Non-pigmented ciliary epithelial cell (primary cell): ENCODE results near the gene STK32B.

Experiments used
- DNase-seq: peaks from one replicate; pipeline ENCODE4 v3.0.0-alpha.2; 2010; ENCODE audit warnings: low read depth

STK32B gene

DNA sequence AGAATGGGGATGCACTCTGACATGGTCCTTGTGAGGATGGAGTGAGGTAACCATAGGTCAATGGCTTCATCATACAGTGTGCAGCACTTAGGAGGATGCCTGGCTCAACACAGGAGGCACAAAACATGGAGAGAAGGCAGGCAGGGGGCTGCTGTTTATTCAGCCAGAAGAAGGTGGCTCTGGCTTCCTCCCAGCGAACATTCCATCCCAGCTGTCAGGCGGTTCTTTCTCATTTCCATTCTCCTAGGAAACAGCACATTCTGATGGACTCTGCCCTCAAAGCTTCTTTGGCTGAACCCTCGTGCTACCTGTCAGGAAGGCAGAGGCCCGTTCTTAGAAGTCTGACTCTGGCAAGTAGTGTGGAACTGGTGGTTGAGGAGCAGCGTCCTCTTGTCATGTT, 18.6 kb downstream of the STK32B start:
- DNase-seq: no peak

- no peak for DNase-seq
Observed at GRCh38 chr4:5072948-5073347, 21.7 kb downstream of the STK32B start.

GRCh38 chr4:5078009-5078408, 26.7 kb downstream of the STK32B start:
- no peak for DNase-seq

GRCh38 chr4:5079581-5079980, 28.3 kb downstream of the STK32B start:
- DNase-seq: no peak

DNA sequence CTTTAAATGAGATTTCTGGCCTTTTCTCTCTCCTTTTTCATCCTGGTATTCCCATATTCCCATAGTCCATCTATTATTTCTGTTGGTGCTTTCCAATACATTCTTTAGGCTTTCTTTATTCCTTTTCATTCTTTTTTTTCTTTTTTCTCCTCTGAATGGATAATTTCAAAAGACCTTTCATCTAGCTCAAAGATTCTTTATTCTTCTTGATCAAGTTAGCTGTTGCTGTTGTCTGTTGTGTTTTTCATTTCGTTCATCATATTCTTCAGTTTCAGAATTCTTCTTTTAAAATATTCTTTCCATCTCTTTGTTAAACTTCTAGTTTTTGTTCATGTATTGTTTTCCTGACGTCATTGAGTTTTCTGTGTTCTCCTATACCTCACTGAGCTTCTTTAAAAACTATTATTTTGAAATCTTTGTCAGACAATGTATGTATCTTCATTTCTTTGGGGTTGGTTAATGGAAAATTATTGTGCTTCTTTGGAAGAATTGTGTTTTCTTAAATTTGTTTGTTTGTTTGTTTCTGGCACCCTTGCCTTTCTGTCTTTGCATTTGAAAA, 30.2 kb downstream of the STK32B start:
- no peak for DNase-seq

DNA sequence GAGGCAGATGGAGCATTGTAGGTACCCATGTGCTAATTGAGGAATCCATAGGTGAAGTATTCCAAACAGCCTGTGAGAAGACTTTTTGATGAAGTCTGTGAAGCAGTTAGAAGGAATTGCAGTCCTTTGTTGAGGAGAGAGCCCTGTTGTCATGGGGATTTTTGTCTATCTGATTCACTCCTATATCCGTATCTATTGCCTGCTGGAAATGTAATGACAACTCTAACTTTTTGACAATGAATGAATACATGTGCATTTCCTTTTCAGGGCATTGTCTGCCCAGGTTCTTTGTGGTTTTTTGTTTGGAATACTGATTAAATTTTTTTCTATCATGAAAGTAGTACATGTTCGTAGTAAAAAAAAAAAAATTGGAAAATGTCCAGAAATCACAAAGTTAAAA, 31.1 kb downstream of the STK32B start:
- no peak for DNase-seq

GRCh38 chr4:5084911-5085475, 33.7 kb downstream of the STK32B start:
- no peak for DNase-seq

DNA sequence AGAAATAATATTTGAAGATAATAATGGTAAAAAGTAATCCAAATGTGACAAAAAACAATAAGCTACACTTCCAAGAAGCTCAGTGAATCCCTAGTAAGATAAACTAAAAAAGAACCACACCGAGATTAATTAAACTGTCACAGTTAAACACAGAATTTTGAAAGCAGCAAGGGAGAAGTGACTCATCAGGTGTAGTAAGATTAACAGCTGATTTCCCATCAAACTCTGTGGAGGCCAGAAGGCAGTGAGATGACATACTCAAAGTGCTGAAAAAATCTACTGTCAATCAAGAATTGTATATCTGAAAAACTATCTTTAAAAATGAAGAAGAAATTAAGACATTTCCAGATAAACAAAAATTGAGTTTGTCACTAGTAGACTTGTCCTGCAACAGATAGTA, 35.3 kb downstream of the STK32B start:
- no peak for DNase-seq

DNA sequence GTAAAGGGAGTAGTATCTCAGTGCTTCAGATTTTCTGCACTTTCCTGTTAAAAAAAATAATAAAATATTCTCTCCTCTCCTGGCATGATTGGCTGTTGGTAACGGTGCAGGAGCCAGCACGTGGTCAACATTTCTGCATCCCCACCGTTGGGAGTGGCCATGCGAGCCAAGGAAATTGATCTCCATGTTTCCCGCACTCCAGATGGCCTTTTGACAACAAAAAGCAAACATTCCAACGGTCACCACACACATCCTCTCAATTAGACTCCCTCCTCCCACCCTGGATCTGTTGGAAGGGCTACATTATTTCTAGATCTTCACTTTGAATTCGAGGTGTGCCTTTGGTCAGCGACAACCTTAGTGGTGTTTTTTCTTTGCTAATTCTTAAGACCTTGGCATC, 45.0 kb downstream of the STK32B start:
- no peak for DNase-seq

- no peak for DNase-seq
Observed at GRCh38 chr4:5098176-5098575, 46.9 kb downstream of the STK32B start.

- DNase-seq: no peak
Observed at GRCh38 chr4:5100336-5100735, 49.1 kb downstream of the STK32B start.

GRCh38 chr4:5100986-5101385, 49.7 kb downstream of the STK32B start:
- no peak for DNase-seq

- no peak for DNase-seq
Observed at GRCh38 chr4:5101571-5101970, 50.3 kb downstream of the STK32B start.

GRCh38 chr4:5110901-5111300, 59.6 kb downstream of the STK32B start:
- DNase-seq: no peak

- DNase-seq: no peak
Observed at GRCh38 chr4:5112333-5113095, 61.2 kb downstream of the STK32B start.

GRCh38 chr4:5114950-5115349, 63.7 kb downstream of the STK32B start:
- no peak for DNase-seq

GRCh38 chr4:5118091-5118786, 67.0 kb downstream of the STK32B start:
- no peak for DNase-seq

DNA sequence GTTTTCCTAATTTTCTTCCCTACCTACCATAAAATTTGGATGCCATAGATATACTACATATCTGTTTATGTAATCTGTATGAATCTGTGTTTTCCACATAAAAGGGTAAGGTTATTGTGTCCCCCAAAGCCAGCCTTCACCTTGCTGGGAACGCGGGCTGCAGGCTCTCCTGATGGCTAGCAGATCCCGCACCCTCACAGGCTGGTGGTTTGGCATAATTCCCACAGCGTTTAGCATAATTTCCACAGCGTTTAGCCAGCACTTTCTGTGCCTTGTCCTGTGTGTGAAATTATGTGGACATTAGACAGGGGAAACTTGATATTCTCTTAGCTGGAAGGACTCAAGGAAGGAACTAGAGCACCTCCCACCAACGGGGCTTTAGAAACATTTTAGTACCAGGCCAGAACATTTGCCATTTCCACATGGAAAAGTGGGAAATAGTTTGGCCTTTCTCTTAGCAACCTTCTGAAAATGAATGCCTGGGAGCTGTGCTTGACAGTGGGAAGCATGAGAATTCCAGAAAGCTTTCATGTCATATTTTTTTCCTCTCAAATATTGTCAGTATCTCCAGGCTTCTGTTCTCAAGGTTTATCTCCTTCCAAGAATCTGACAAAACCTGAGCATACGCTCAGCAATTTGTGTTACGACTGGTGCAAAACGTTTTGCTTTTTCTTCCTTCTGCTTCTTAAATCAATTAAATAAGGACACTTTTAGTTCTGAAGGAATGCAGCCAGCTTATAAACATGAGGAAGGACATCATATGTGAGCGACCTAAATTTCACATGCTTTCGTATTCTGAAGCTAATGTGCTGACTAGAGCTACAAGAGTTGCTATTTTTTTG, 67.9 kb downstream of the STK32B start:
- DNase-seq: no peak

DNA sequence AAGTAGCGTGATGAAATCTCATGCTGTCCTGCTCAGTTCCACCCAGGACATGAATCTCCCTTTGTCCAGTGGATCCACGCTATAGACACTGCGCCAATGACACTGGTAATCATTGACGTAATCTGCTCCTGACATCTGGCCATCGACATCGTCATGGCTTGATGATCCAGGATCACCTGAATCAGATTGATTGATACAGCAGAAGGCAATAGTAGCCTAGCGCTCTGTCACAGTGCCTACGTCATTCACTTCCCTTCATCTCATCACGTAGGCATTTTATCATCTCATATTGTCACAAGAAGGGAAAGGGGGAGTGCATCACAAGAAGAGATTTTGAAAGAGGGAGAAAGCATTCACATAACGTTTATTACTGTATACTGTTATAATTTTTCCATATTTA, 68.8 kb downstream of the STK32B start:
- DNase-seq: no peak

DNA sequence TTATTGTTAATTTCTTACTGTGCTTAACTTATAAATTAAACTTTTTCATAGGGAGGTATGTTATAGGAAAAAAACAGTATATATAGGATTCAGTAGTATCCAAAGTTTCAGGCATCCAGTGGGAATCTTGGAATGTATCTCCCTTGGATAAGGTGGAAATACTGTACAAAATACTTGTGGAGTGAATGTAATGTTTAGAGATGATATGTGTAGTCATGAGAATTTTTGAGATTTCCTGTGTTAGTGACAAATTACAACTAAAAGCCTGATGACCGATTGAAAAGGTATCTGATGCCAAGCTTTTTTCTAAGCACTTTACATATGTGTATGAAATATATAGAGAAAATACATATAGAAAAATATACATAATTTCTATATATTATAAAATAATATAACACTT, 69.2 kb downstream of the STK32B start:
- no peak for DNase-seq

DNA sequence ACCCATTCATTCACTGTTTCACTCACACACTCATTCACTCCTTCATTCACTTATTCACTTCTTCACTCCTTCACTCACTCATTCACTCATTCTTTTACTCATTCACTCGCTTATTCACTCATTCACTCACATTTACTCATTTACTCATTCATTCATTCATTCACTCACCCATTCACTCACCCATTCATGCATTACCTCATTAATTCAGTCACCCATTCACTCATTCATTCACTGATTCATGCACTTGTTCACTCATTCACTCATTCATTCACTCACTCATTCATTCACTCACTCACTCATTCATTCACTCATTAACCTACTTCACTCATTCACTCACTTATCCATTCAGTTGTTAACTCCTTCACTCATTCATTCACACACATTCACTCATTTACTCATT, 70.8 kb downstream of the STK32B start:
- no peak for DNase-seq

DNA sequence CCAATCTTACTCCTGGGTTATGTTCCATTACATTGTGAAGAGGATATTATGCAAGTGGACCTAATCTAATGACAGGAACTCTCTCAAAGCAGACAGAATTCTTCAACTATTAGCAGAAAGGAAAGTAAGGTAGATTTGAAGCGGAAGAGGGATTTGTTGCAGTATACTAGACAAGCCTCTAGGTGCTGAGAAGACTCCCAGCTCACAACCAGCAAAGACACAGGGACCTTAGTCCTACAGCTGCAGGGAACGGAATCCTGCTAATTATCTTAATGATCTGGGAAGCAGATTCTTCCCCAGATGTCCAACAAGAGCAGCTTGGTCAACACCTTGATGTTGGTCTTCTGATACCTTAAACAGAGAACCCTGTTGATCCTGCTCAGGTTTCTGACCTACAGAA, 73.6 kb downstream of the STK32B start:
- DNase-seq: no peak
